NK-92 (cell line): ENCODE data around the gene EFTUD2.
"Not testable (repeated sequence)": the region's sequence is repeated elsewhere in the genome, so short reads cannot be mapped to it uniquely, and the experiment has no call there.

Experiments
- DNase-seq: peaks from one replicate; lab custom pipeline; 2025; ENCODE audit not compliant: unreplicated experiment; lab: John Stamatoyannopoulos, UW

EFTUD2 gene

DNA sequence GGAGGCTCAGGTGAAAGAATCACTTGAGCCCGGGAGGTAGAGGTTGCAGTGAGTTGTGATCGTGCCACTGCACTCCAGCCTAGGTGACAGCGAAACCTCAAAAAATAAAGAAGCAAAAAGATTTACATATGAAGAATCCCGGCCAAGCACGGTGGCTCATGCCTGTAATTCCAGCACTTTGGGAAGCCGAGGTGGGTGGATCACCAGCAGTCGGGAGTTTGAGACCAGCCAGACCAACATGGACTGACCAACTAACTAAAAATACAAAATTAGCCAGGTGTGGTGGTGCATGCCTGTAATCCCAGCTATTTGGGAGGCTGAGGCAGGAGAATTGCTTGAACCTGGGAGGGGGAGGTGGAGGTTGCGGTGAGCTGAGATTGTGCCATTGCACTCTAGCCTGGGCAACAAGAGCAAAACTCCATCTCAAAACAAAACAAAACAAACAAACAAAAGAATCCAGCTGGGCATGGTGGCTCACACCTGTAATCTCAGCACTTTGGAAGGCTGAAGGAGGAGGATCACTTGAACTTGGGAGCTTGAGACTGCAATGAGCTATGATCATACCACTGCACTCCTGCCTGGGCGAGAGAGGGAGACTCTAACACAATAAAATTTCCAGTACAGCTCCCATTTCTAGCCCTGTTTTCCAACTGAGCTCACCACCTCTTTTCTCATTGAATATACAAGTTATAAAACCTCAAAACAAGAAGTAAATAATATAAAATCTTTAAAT is 90.4 kb downstream of the EFTUD2 start:
- not testable (repeated sequence) for DNase-seq

GRCh38 chr17:44808156-44808555 is 91.1 kb downstream of the EFTUD2 start:
- DNase-seq, result no peak

GRCh38 chr17:44807817-44808155 is 91.5 kb downstream of the EFTUD2 start:
- DNase-seq, result no peak

GRCh38 chr17:44807093-44807816 is 92.0 kb downstream of the EFTUD2 start:
- no peak for DNase-seq

GRCh38 chr17:44804302-44805089 is 94.7 kb downstream of the EFTUD2 start:
- DNase-seq, result no peak

DNA sequence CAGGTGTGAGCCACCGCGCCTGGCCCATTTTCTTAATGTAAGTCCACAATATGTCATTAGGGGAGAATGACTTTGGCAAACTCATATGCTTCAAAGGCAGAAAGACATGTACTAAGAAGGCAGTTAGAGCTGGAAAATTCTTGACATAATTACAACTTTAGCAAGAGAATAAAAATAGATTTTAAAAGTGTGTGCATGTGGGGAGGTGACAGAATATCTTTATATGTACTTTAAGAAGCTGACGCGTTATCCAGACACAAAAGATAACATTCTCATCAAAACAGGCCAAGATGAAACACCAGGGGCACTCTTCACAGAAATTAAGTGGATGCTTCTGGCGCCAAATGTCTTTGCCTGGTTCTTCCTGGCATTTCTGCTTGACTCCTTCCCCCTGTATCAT is 97.4 kb downstream of the EFTUD2 start:
- DNase-seq, result no peak
